OCI-LY3 (cell line): Measurements from ENCODE around the gene MVK.

ENCODE experiments used
- H2AFZ ChIP-seq: fragments of 200-600, 300-600 bp; shearing (Covaris generic); 2 replicates; pipeline ENCODE4 v1.6.0; 2014; ENCODE audit warnings: antibody characterized with exemption, low read depth, low read length
- H3K27ac ChIP-seq: fragments of 200-600, 300-600 bp; sonication (generic); 2 replicates; pipeline ENCODE4 v1.5.1; 2014; ENCODE audit warnings: mild to moderate bottlenecking, low read length, moderate library complexity, mixed read lengths
- H3K27me3 ChIP-seq: fragments of 200-600, 300-600 bp; sonication (generic); 2 replicates; pipeline ENCODE4 v1.6.1; 2014; ENCODE audit warnings: low read depth, low read length, mixed read lengths
- H3K36me3 ChIP-seq: fragments of 200-600, 300-600 bp; sonication (generic); replicated peaks from 2 replicates; pipeline ENCODE3; 2014; ENCODE audit warnings: low read depth, low read length, mixed read lengths
- H3K4me1 ChIP-seq: fragments of 300-600, 200-600 bp; sonication (generic); 2 replicates; pipeline ENCODE4 v1.6.1; 2014; ENCODE audit warnings: low read length, mixed read lengths
- H3K4me2 ChIP-seq: fragments of 200-600, 300-600 bp; sonication (generic); 2 replicates; pipeline ENCODE4 v1.6.1; 2014; ENCODE audit warnings: low read length, mixed read lengths
- H3K4me3 ChIP-seq: fragments of 300-600, 200-600 bp; sonication (generic); 2 replicates; pipeline ENCODE4 v1.5.1; 2014; ENCODE audit warnings: antibody characterized with exemption, mild to moderate bottlenecking, low read length, moderate library complexity
- H3K79me2 ChIP-seq: fragments of 300-600, 200-600 bp; shearing (Covaris generic); 2 replicates; pipeline ENCODE4 v1.6.1; 2014; ENCODE audit warnings: mild to moderate bottlenecking, low read length, mixed read lengths
- H3K9ac ChIP-seq: fragments of 300-600, 200-600 bp; shearing (Covaris generic); 2 replicates; pipeline ENCODE4 v1.6.0; 2014; ENCODE audit warnings: mild to moderate bottlenecking, low read length, moderate library complexity
- H3K9me3 ChIP-seq: fragments of 200-600, 300-600 bp; shearing (Covaris generic); 2 replicates; pipeline ENCODE4 v1.6.1; 2014; ENCODE audit warnings: low read length, mixed read lengths; ENCODE audit not compliant: insufficient read depth
- H4K20me1 ChIP-seq: fragments of 200-600, 300-600 bp; sonication (generic); 2 replicates; pipeline ENCODE4 v1.6.1; 2016; ENCODE audit warnings: low read length, mixed read lengths; ENCODE audit not compliant: insufficient read depth
- CTCF ChIP-seq: fragments of 200-600, 300-600 bp; sonication (generic); IDR thresholded peaks from 2 replicates; pipeline ENCODE4 v1.5.1; 2014; ENCODE audit warnings: antibody characterized with exemption, low read length, low read depth
- EZH2phosphoT487 ChIP-seq: fragments of 200-600 bp; shearing (Covaris generic); IDR thresholded peaks from 2 replicates; pipeline ENCODE4 v1.6.1; 2018; ENCODE audit warnings: antibody characterized with exemption, mixed run types, low read depth

The MVK gene

GRCh38 chr12:109541413-109541726 is 32.2 kb upstream of the MVK start:
- Histone ChIP-seq H3K27ac (no peak overlapping the region), H3K4me3 (no peak overlapping the region), H3K4me2 (no peak overlapping the region), H3K9ac (no peak overlapping the region), H3K9me3 (no peaks in the 10 kb centered on the region), H3K36me3 (no peaks in the 10 kb centered on the region), H4K20me1 (no peaks in the 10 kb centered on the region), H3K27me3 (no peaks in the 10 kb centered on the region), H2AFZ (no peak overlapping the region), H3K79me2 (no peaks in the 10 kb centered on the region), H3K4me1 (no peaks in the 10 kb centered on the region)
- no peak for TF ChIP-seq CTCF
- TF ChIP-seq EZH2phosphoT487 = no peak

GRCh38 chr12:109542014-109542413 is 31.6 kb upstream of the MVK start:
- Histone ChIP-seq H3K79me2 (no peaks in the 10 kb centered on the region), H3K9me3 (no peaks in the 10 kb centered on the region), H3K27me3 (no peaks in the 10 kb centered on the region), H3K4me3 (no peak overlapping the region), H3K36me3 (no peaks in the 10 kb centered on the region), H4K20me1 (no peaks in the 10 kb centered on the region), H3K4me2 (no peak overlapping the region), H3K27ac (no peak overlapping the region), H2AFZ (no peak overlapping the region), H3K9ac (no peak overlapping the region), H3K4me1 (no peaks in the 10 kb centered on the region)
- no peak for TF ChIP-seq EZH2phosphoT487
- TF ChIP-seq CTCF = no peak

- Histone ChIP-seq H4K20me1 (no peaks in the 10 kb centered on the region), H2AFZ (no peak overlapping the region), H3K27ac (no peak overlapping the region), H3K36me3 (no peaks in the 10 kb centered on the region), H3K27me3 (peaks cover 5% of the 10 kb centered on the region; the same call in 1 of the 2 replicates), H3K4me1 (no peaks in the 10 kb centered on the region), H3K4me3 (no peak overlapping the region), H3K9ac (no peak overlapping the region), H3K9me3 (no peaks in the 10 kb centered on the region), H3K79me2 (no peaks in the 10 kb centered on the region), H3K4me2 (no peak overlapping the region)
- TF ChIP-seq EZH2phosphoT487 = no peak
- no peak for TF ChIP-seq CTCF
Observed at GRCh38 chr12:109542876-109543275, 30.7 kb upstream of the MVK start.

- Histone ChIP-seq H3K4me3 (no peak overlapping the region), H3K4me2 (no peak overlapping the region), H2AFZ (no peak overlapping the region), H3K27me3 (peaks cover 11% of the 10 kb centered on the region), H3K36me3 (no peaks in the 10 kb centered on the region), H3K79me2 (no peaks in the 10 kb centered on the region), H3K9me3 (no peaks in the 10 kb centered on the region), H3K9ac (no peak overlapping the region), H4K20me1 (no peaks in the 10 kb centered on the region), H3K27ac (no peak overlapping the region), H3K4me1 (no peaks in the 10 kb centered on the region)
- TF ChIP-seq EZH2phosphoT487 (no peak), CTCF (no peak)
Observed at GRCh38 chr12:109544955-109545531, 28.6 kb upstream of the MVK start.
